ENCODE measurements around the gene ALDOB. TPM values are rescaled to one million over a fixed set of nuclear protein-coding genes. Genes with fewer than 3 reads are reported as not detected.

ALDOB gene
- total RNA-seq, 1 donor: not detected

DNA sequence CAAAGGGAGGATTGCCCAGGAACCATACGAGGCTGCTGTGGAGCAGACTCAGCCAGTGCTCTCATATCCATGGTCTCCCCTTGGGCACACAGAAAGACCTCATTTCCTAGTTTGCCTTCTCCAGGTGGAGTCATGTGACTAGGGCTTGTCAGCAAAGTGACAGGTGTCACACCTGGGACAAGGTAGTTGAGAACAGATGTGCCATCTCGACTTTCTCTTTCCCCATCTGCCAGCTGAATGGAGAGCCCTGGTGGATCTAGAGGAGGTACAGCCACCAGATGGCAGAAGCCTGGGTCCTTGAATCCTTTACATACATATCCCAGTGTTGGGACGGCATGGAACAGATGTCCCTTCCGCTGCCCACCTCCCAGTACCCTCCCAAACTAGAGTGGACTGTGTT, 42.9 kb upstream of the ALDOB start:
- no peak overlapping the region for H3K4me3 ChIP-seq (ENCODE audit: low read depth, low read length)
- no peak for TF ChIP-seq CTCF (IDR thresholded peaks at IDR 0.05; ENCODE audit: insufficient read depth, low read length)
- no peak for DNase-seq (ENCODE audit: low read depth)

GRCh38 chr9:101477736-101478135, 42.2 kb upstream of the ALDOB start:
- DNase-seq (ENCODE audit: low read depth): peak; percentile 15
- TF ChIP-seq CTCF (IDR thresholded peaks at IDR 0.05; ENCODE audit: insufficient read depth, low read length): no peak
- no peak overlapping the region for H3K4me3 ChIP-seq (ENCODE audit: low read depth, low read length)

- no peak overlapping the region for H3K4me3 ChIP-seq (ENCODE audit: low read depth, low read length)
- DNase-seq (ENCODE audit: low read depth): no peak
- no peak for TF ChIP-seq CTCF (IDR thresholded peaks at IDR 0.05; ENCODE audit: insufficient read depth, low read length)
Observed at GRCh38 chr9:101477214-101477613, 41.6 kb upstream of the ALDOB start.

DNA sequence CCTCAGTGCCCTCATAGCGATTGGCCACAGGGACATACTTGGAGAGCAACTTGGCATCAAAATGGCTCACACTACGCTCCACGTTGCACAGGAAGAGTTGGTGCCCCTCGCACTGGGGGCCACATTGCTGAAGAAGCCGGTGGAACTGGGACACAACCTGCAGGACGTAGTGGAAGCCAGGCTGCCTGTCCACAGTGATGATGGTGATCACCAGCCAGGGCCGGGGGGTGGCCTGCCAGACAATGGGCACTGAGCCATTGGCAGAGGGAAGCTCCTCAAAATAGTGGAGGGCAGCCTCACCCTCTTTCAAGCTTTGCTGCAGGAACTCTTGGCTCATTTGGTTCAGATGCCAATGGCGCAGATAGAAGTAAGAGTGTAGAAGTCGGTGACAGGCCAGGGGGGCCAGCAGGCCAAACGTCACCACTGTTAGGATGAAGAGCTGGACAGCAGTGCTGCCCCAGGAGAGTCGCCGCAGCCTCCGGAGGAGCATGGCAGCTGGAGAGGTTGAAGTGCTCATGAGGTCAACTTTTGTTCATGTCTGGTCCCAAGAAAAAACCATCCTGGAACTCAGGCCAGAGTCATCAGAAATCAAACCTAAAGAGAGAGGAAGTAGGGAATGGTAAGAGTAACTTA, 41.1 kb upstream of the ALDOB start:
- TF ChIP-seq CTCF (IDR thresholded peaks at IDR 0.05; ENCODE audit: insufficient read depth, low read length): no peak
- no peak overlapping the region for H3K4me3 ChIP-seq (ENCODE audit: low read depth, low read length)
- DNase-seq (ENCODE audit: low read depth): no peak

GRCh38 chr9:101472891-101473290, 37.3 kb upstream of the ALDOB start:
- TF ChIP-seq CTCF (IDR thresholded peaks at IDR 0.05; ENCODE audit: insufficient read depth, low read length): no peak
- H3K4me3 ChIP-seq (ENCODE audit: low read depth, low read length): no peak overlapping the region
- no peak for DNase-seq (ENCODE audit: low read depth)

DNA sequence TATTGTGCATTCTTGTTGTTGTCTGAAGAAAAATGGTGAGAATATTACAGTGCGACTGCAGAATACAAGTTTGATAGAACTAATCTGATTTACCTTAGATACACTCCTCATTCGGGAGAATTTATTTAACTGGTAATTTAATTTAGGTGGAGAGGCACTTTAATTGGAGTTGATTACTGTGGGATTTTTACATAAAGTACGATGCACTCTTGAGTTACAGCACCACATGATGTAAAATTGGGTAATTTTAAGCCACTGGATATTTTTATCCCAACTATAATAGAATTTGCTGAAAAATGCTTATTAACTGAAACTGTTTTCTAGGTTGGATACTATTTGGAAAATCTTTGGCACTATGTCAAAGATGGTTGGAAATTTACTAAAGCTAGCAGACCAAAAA, 35.4 kb upstream of the ALDOB start:
- no peak overlapping the region for H3K4me3 ChIP-seq (ENCODE audit: low read depth, low read length)
- TF ChIP-seq CTCF (IDR thresholded peaks at IDR 0.05; ENCODE audit: insufficient read depth, low read length): no peak
- DNase-seq (ENCODE audit: low read depth): no peak

- TF ChIP-seq CTCF (IDR thresholded peaks at IDR 0.05; ENCODE audit: insufficient read depth, low read length): no peak
- no peak overlapping the region for H3K4me3 ChIP-seq (ENCODE audit: low read depth, low read length)
- no peak for DNase-seq (ENCODE audit: low read depth)
Observed at GRCh38 chr9:101470021-101470420, 34.4 kb upstream of the ALDOB start.

Data from fibroblast of the aortic adventitia (primary cell).